ENCODE measurements around the gene LRRC70. TPM values are rescaled to one million over a fixed set of nuclear protein-coding genes. Genes with fewer than 3 reads are reported as not detected.

LRRC70 gene
- total RNA-seq, 2 experiments from 2014 or later, result 0.34 to 0.45 TPM

- TF ChIP-seq CTCF (IDR thresholded peaks at IDR 0.05), result no peak
- CTCF ChIA-PET, result interaction anchor here (1.4 kb wide), 1 partner anchor 14 kb away, joined by 4 read pairs; no protein-coding TSS in a partner anchor
- no peaks in the 10 kb centered on the region for H3K9me3 Mint-ChIP-seq
- POLR2A ChIA-PET, result no interaction called here
- peaks cover 15% of the 10 kb centered on the region for H3K4me1 Mint-ChIP-seq (ENCODE audit: low read depth)
- intact Hi-C loops (cut with micrococcal nuclease), result no loop called here
- H3K27me3 Mint-ChIP-seq, result no peaks in the 10 kb centered on the region
- H3K36me3 Mint-ChIP-seq (ENCODE audit: low read depth), result peaks cover 32% of the 10 kb centered on the region
- H3K4me3 Mint-ChIP-seq, result no peak overlapping the region
- DNase-seq, result peak; percentile 8
- peak; percentile 24 for ATAC-seq
- H3K27ac Mint-ChIP-seq, result no peak overlapping the region
Observed at GRCh38 chr5:62587737-62588136, 9.1 kb downstream of the LRRC70 start.

DNA sequence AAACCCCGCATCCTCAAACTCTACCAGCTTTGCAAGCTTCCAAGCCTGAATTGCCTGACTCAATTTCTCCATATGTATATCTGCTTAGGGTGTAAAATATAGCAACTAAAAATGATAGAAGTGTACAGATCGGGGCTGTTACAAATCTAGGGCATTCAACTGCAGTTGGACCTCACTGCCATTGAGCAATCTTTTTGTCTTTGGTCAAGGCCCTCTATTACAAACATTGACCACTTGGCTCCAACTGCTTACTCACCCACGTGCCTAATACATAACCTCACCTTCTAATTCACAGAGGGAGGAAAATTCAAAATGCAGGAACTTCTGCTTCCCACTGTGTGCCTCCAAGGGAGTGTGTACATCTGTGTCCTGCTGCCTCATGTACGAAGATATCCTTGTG lies 10.0 kb downstream of the LRRC70 start:
- DNase-seq, result no peak
- Mint-ChIP-seq H3K4me1 (ENCODE audit: low read depth) (peaks cover 15% of the 10 kb centered on the region), H3K4me3 (no peak overlapping the region), H3K27me3 (no peaks in the 10 kb centered on the region), H3K9me3 (no peaks in the 10 kb centered on the region), H3K27ac (no peak overlapping the region), H3K36me3 (ENCODE audit: low read depth) (peaks cover 38% of the 10 kb centered on the region)
- ATAC-seq, result no peak
- intact Hi-C loops (cut with micrococcal nuclease), result no loop called here
- TF ChIP-seq CTCF (IDR thresholded peaks at IDR 0.05), result no peak
- POLR2A ChIA-PET, result no interaction called here
- CTCF ChIA-PET, result interaction anchor here (1.4 kb wide), 1 partner anchor 15 kb away, joined by 4 read pairs; no protein-coding TSS in a partner anchor

- ATAC-seq (no peak), DNase-seq (no peak)
- H3K36me3 Mint-ChIP-seq (ENCODE audit: low read depth), result peaks cover 38% of the 10 kb centered on the region
- ChIA-PET CTCF (no interaction called here), POLR2A (no interaction called here)
- H3K27me3 Mint-ChIP-seq, result no peaks in the 10 kb centered on the region
- H3K9me3 Mint-ChIP-seq, result no peaks in the 10 kb centered on the region
- H3K4me3 Mint-ChIP-seq, result no peak overlapping the region
- no peak for TF ChIP-seq CTCF (IDR thresholded peaks at IDR 0.05)
- H3K4me1 Mint-ChIP-seq (ENCODE audit: low read depth), result peaks cover 15% of the 10 kb centered on the region
- no peak overlapping the region for H3K27ac Mint-ChIP-seq
- intact Hi-C loops (cut with micrococcal nuclease), result no loop called here
Observed at GRCh38 chr5:62589504-62589903, 10.9 kb downstream of the LRRC70 start.

GRCh38 chr5:62590387-62590786 lies 11.8 kb downstream of the LRRC70 start:
- H3K4me3 Mint-ChIP-seq, result no peak overlapping the region
- ATAC-seq (no peak), DNase-seq (no peak)
- intact Hi-C loops (cut with micrococcal nuclease), result no loop called here
- H3K36me3 Mint-ChIP-seq (ENCODE audit: low read depth), result peaks cover 40% of the 10 kb centered on the region
- H3K27ac Mint-ChIP-seq, result no peak overlapping the region
- CTCF ChIA-PET, result no interaction called here
- H3K9me3 Mint-ChIP-seq, result no peaks in the 10 kb centered on the region
- H3K4me1 Mint-ChIP-seq (ENCODE audit: low read depth), result peaks cover 8% of the 10 kb centered on the region
- POLR2A ChIA-PET, result no interaction called here
- H3K27me3 Mint-ChIP-seq, result no peaks in the 10 kb centered on the region
- no peak for TF ChIP-seq CTCF (IDR thresholded peaks at IDR 0.05)

- CTCF ChIA-PET, result no interaction called here
- no peak for TF ChIP-seq CTCF (IDR thresholded peaks at IDR 0.05)
Observed at GRCh38 chr5:62592558-62592957, 13.9 kb downstream of the LRRC70 start.

More at GRCh38 chr5:62592558-62592957, 13.9 kb downstream of the LRRC70 start:
- intact Hi-C loops (cut with micrococcal nuclease), result no loop called here
- Mint-ChIP-seq H3K36me3 (ENCODE audit: low read depth) (peaks cover 34% of the 10 kb centered on the region), H3K4me1 (ENCODE audit: low read depth) (no peaks in the 10 kb centered on the region), H3K9me3 (no peaks in the 10 kb centered on the region), H3K27me3 (no peaks in the 10 kb centered on the region), H3K4me3 (no peak overlapping the region), H3K27ac (no peak overlapping the region)
- no peak for DNase-seq
- no peak for ATAC-seq
- POLR2A ChIA-PET, result no interaction called here
